Activated T-cell treated with anti-CD3 and anti-CD28 coated beads, Interleukin-2, amount 50 U/mL, for 4 hours (primary cell): ENCODE data around the gene NPB. TPM values are rescaled to one million over a fixed set of nuclear protein-coding genes. Genes with fewer than 3 reads are reported as not detected.

Experiments
- ATAC-seq, 2 donors: fragments of 200-7000 bp; cut with Tn5 transposase; one replicate each; pipeline ENCODE4 v1.10.0; 2021
- DNase-seq: peaks from one replicate; pipeline ENCODE4 v3.0.0-alpha.2; 2020
- H3K27me3 Mint-ChIP-seq: one replicate; pipeline ENCODE4 v1.8.0; 2021; ENCODE audit warnings: low read depth, mixed read lengths
- H3K36me3 Mint-ChIP-seq: one replicate; pipeline ENCODE4 v1.8.0; 2022; ENCODE audit warnings: mixed read lengths; ENCODE audit not compliant: insufficient read depth
- H3K4me1 Mint-ChIP-seq: one replicate; pipeline ENCODE4 v1.8.0; 2021; ENCODE audit warnings: low read depth, mixed read lengths
- H3K4me3 Mint-ChIP-seq: one replicate; pipeline ENCODE4 v1.8.0; 2021; ENCODE audit warnings: mild to moderate bottlenecking, moderate library complexity, mixed read lengths
- H3K9me3 Mint-ChIP-seq: one replicate; pipeline ENCODE4 v1.8.0; 2021; ENCODE audit warnings: mixed read lengths
- total RNA-seq, 3 donors: library from RNA; stranded (reverse); gene quantifications; one replicate each; pipeline ENCODE4 v1.2.1, GENCODE V29; 2021

The NPB gene
- total RNA-seq, 3 donors from 2014 or later, result 0.14 to 0.24 TPM; not detected in 1

DNA sequence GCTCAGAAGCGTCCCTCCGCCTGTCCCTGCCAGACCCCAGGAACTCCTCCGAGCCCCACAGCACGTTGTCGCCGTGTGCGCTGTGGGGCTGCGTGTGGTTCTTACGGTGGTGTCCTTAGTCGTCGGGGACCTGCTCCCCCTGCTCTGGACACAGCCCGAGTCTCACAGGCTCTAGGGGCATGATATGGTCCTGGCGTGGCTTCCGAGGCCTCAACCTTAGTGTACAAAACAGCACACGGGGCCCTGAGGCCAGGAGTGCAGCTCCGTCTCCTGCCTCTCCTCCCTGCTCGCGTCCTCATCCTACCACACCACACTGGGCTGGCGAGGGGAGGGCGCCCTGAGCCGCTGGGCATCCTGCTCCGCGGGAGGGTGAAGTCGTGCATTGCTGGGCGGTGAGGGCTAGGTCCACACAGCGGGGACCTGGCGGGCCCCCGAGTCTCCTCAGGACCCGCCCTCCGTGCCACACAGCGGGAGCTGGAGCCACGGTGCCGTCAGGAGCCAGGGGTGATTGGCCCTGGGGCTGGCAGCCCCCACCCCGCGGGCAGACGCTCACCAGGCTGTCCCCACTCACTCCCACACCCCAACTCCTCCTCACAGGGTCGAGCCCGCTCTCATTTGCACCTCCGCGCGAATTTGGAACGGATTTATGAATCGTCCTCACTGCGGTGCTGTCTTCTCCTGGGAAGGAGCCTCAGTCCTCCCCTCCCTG, 26.7 kb downstream of the NPB start:
- H3K9me3 Mint-ChIP-seq, result no peaks in the 10 kb centered on the region
- peaks cover 16% of the 10 kb centered on the region for H3K4me1 Mint-ChIP-seq
- ATAC-seq (no peak), DNase-seq (no peak)
- peaks cover 19% of the 10 kb centered on the region for H3K27me3 Mint-ChIP-seq
- H3K4me3 Mint-ChIP-seq, result peak overlapping the region; percentile 66
- peaks cover under 1% of the 10 kb centered on the region for H3K36me3 Mint-ChIP-seq

DNA sequence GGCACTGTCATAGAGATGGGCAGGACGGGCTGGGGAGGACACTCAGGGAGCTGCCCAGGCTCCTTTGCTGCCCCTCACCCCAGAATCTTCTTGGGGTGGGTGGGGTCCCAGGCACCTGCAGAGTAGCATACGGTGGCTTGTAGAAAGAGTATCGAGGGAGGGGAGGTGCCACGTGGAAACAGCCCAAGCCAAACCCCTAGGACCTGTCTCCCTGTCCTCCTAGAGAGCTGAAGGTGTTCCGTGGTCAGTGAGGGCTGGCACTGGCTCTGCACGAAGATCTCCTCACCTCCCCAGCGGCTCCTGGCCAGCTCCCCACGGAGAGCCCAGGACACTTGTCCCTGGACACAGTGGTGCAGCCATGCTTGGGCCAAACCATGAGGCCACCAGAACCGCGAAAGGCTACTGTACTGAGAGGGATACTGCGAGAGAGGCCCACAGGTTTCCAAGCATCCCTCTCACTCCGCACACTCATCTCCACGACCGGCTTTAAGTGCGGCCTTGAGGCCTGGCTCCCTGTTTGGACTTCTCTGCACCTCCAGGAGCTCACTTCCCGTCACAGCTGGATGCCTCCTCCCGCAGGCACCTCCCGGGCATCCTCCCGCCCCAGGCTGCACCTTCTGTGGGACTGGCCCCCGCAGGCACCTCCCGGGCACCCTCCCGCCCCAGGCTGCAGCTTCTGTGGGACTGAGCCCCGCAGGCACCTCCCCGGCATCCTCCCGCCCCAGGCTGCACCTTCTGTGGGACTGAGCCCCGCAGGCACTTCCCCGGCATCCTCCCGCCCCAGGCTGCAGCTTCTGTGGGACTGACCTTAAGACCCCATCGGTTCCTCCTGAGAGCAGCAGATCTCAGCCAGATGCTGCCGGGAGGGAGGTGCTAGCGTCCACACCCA, 27.5 kb downstream of the NPB start:
- no peak for ATAC-seq

DNA sequence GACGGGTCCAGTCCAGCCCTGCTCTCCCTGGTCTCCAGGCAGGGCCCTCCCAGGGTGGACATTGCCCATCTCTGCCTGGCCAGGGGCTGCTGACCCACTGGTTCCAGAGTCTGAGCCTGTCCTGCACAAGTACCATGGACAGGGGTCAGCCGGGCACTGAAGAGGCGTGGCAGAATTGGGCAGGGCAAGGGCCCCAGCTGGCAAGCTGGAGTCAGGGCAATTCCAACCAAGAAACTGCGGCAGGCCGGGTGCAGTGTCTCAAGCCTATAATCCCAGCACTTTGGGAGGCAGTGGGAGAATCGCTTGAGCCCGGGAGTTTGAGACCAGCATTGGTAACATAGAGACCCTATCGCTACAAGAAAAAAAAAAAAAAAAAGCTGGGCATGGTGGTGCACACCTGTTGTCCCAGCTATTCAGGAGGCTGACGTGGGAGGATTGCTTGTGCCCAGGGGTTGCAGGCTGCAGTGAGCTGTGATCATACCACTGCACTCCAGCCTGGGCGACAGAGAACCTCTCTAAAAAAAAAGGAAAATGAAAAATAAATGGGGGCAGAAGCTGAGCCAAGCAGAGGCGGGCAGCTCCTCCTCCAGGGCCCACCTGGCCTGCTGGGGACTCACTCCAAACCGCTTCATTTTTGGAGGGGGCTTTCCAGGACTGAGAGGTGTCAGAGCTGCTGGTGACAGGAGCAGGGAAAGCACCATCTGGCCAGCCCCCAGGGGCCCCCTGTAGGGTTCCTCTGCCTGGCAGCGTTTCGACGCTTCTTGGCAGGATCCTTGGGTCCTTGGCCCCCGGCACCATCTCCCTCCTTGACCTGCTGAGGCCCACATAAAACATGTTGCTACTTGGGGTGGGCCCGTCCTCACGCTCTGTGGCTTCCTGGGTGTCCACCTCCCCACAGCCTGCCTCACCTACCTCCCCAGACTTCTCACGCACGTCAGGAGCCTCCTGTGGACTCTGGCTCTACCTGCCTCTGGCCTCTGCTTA, 28.4 kb downstream of the NPB start:
- Mint-ChIP-seq H3K4me1 (peaks cover 9% of the 10 kb centered on the region), H3K27me3 (peaks cover 19% of the 10 kb centered on the region), H3K36me3 (peaks cover 9% of the 10 kb centered on the region), H3K9me3 (no peaks in the 10 kb centered on the region), H3K4me3 (no peak overlapping the region)
- ATAC-seq, result no peak
- DNase-seq, result no peak

More for the DNA sequence above, 27.5 kb downstream of the NPB start:
- peak overlapping the region; percentile 66 for H3K4me3 Mint-ChIP-seq
- peaks cover 19% of the 10 kb centered on the region for H3K27me3 Mint-ChIP-seq
- DNase-seq, result no peak
- H3K4me1 Mint-ChIP-seq, result peaks cover 12% of the 10 kb centered on the region
- peaks cover 5% of the 10 kb centered on the region for H3K36me3 Mint-ChIP-seq
- H3K9me3 Mint-ChIP-seq, result no peaks in the 10 kb centered on the region

DNA sequence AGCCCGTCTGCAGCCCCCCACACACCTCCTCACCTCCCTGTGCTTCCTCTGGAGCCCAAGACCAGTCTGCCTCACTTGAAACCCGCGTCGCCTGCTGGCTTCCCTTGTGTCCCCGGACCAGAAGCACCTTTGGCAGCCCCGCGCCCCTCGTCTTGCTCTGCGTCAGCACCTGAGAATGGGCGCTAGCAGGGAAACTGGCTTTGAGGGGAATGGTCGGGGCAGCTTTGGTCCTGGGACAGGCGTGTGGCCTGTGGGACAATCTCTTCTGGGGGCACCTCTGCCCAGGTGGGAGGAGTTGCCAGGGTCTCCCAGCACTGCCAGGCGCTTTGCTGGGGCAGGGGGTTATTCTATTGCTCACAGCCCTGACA, 29.1 kb downstream of the NPB start:
- Mint-ChIP-seq H3K4me3 (no peak overlapping the region), H3K36me3 (peaks cover 14% of the 10 kb centered on the region)

DNA sequence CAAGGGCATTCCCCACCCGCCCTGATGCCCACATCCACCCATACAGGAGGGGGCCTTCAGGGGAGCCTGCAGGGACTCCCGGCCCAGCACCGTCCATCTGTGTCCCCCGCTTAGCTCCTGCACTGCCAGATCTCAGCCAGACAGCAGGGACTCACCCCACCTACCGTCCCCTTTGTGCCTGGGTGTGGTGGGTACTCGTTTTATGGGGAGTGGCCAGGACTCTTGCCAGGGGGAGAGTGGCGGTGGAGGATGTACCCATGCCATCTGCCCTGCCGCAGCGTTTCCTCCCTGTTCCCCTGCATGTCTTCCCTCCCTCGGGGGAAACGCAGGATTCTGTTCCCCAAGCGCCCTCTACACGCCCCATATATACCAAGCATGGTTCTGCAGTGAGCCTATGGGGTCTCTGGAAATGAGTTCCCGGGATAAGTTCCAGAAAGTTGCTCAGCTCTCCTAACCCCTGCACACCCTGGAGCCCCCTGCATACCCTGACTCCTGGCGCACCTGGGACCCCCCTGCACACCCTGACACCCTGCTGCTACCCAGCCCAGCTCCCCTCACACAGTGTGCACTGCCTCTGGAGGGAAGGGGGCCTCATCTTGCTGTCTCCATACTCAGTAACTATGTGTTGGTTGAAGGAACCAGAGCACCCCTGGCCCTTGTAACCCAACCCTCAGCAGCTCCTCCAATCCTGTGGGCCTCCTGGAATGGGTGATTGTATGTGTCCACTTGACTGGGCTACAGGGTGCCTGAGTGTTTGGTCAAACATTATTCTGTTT, 29.7 kb downstream of the NPB start:
- ATAC-seq (no peak), DNase-seq (no peak)
- Mint-ChIP-seq H3K9me3 (no peaks in the 10 kb centered on the region), H3K27me3 (peaks cover 19% of the 10 kb centered on the region), H3K4me3 (no peak overlapping the region), H3K4me1 (peaks cover 5% of the 10 kb centered on the region), H3K36me3 (peaks cover 14% of the 10 kb centered on the region)

More for the DNA sequence above, 29.1 kb downstream of the NPB start:
- ATAC-seq (no peak), DNase-seq (no peak)
- Mint-ChIP-seq H3K27me3 (peaks cover 19% of the 10 kb centered on the region), H3K4me1 (peaks cover 5% of the 10 kb centered on the region), H3K9me3 (no peaks in the 10 kb centered on the region)

DNA sequence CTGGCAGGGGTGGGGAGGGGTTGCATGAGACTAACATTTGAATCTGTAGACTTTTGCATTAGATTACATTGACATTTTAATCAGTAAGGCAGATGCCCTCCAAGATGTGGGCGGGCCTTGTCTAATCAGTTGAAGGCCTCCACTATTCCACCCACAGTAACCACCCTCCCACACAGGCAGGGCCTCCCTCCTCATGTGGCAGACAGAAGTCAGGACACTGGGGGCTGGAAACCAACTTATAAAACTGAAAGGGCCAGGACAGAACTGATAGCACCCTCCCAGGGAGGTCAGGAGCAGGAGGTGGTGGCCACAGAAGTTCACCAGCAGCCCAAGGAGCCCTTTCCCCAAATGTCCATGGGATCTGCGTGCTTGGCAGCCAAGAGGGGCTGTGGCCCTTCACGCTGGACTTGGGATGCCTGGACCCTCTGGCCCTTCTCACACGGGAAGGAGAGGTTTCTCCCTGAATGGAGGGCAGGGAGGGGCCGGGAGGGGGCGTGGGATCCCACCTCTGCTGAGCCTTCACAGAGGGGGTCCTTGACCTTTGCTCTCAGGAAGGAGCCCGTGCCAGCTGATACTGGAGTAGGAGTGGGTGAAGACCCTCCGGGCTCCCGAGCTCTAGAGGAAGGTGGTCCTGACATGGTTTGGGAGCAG, 30.4 kb downstream of the NPB start:
- H3K9me3 Mint-ChIP-seq, result no peaks in the 10 kb centered on the region
- no peak for DNase-seq
- no peak for ATAC-seq

DNA sequence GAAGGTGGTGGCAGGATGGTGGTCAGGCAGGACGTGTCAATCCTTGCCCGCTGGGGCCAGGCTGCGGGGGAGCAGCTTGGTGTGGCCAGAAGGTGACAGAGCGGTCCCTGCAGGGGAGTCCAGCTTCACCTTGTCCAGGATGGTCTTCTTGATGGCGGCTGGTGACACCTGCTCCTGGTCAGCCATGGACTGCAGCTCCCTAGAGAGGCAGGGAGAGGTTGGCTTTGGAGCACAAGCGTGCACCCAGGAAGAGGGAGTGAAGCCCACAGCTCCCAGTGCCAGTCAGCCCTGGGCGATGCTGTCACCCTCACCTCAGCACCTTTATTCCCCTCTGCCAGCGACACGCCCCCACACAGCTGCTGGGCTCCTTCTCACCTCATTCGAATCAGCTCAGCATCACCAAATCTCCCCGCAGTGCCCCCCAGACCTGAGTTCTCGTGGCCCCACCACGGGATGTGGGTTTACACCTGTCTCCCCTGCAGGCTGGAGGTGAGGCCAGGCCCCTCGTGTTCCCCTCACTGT, 31.2 kb downstream of the NPB start:
- no peaks in the 10 kb centered on the region for H3K9me3 Mint-ChIP-seq
- ATAC-seq, result no peak
- H3K36me3 Mint-ChIP-seq, result peaks cover 14% of the 10 kb centered on the region
- H3K4me1 Mint-ChIP-seq, result peaks cover 10% of the 10 kb centered on the region
- peaks cover 19% of the 10 kb centered on the region for H3K27me3 Mint-ChIP-seq
- DNase-seq, result no peak
- H3K4me3 Mint-ChIP-seq, result no peak overlapping the region

More for the DNA sequence above, 30.4 kb downstream of the NPB start:
- no peak overlapping the region for H3K4me3 Mint-ChIP-seq
- H3K27me3 Mint-ChIP-seq, result peaks cover 19% of the 10 kb centered on the region
- H3K36me3 Mint-ChIP-seq, result peaks cover 14% of the 10 kb centered on the region
- peaks cover 5% of the 10 kb centered on the region for H3K4me1 Mint-ChIP-seq

DNA sequence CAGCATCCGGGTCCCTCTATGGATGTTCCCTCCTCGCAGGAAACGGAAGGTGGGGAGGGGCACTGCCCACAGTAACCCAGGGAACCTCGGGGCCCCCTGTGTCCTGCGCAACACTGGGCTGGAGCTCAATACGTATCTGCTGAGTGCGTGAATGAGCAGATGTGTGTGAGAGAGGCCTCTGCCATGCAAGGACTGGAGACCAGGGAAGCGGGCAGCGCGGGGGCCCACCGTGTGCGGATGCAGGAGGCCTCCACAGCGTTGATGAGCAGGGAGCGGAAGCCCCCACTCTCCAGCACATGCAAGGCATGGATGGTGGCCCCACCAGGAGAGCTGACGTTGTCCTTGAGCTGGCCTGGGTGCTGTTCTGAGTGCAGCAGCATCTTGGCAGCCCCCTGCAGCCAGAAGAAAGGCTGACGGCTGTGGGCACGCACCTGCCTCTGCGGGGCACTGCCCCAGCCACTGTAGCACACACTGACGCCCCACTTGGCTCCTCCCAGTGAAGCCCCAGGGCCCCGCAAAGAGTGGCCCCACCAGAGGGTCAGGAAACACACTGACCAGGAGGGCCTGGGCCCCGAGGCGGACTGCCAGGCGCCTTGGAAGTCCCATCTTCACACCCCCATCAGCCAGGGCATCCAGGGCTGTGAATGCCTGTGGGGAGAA, 32.2 kb downstream of the NPB start:
- Mint-ChIP-seq H3K27me3 (peaks cover 15% of the 10 kb centered on the region), H3K4me1 (peaks cover 10% of the 10 kb centered on the region), H3K36me3 (peaks cover 14% of the 10 kb centered on the region), H3K4me3 (no peak overlapping the region), H3K9me3 (no peaks in the 10 kb centered on the region)
- ATAC-seq (no peak), DNase-seq (no peak)

DNA sequence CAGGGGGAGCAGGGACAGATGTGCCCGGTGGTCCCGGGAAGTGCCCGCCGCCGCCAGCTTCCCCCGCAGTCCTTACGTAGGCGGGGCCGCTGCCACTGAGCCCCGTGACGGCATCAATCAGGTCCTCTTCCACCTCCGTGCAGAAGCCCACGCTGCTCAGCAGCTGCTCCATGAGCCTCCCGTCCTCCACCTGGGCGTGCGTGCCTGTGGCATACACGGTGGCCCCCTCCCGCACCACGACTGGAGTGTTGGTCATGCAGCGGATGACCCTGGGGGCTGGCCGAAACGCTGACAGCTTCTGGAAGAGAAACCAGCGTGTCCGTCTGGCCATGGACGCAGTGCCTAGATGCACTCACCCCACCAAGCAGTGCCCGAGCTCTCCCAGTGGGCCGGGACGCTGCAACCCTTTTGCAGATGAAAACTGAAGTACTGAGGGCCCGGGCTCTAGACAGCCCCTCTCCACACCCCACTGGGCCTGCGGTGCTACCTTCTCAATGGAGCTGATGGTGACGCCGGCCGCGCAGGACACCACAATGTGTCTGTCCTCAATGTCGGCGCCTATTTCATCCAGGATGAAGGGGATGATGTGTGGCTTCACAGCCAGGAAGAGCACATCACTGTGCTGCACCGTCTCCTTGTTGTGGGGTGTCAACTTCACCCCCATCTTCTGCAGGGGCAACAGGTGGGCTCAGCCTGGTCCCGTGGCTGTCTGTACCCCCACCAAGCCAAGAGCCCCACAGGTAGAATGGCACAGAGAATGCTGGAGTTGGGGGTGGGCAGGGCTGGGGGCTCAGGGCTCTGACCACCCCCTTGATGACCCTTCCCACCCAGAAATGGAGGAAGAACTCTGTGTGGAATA, 33.0 kb downstream of the NPB start:
- DNase-seq (no peak), ATAC-seq (no peak)
- peak overlapping the region; percentile 87 for H3K4me3 Mint-ChIP-seq
- no peaks in the 10 kb centered on the region for H3K9me3 Mint-ChIP-seq
- peaks cover 9% of the 10 kb centered on the region for H3K27me3 Mint-ChIP-seq
- peaks cover 10% of the 10 kb centered on the region for H3K4me1 Mint-ChIP-seq
- peaks cover 14% of the 10 kb centered on the region for H3K36me3 Mint-ChIP-seq

DNA sequence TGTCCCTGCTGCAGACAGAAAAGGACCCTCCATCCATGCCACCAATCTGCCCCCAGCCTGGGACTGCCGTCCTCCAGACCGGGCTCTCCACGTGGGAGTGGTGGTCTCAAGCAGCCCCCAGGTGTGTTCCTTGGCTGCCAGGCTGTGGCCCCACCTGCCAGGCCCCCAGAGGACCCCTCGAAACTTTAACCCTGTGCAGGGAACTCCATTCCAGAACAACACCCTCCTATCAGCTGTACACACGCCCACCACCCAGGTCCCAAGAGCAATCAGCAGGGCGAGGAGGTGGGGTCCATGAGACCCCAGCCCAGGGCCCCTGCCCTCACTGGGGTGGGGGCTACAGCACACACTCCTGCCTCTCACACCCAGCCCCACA, 33.7 kb downstream of the NPB start:
- peaks cover 14% of the 10 kb centered on the region for H3K36me3 Mint-ChIP-seq
- peak overlapping the region; percentile 87 for H3K4me3 Mint-ChIP-seq
- peaks cover 10% of the 10 kb centered on the region for H3K4me1 Mint-ChIP-seq
- peaks cover 11% of the 10 kb centered on the region for H3K27me3 Mint-ChIP-seq
- ATAC-seq (no peak), DNase-seq (no peak)
- H3K9me3 Mint-ChIP-seq, result no peaks in the 10 kb centered on the region

DNA sequence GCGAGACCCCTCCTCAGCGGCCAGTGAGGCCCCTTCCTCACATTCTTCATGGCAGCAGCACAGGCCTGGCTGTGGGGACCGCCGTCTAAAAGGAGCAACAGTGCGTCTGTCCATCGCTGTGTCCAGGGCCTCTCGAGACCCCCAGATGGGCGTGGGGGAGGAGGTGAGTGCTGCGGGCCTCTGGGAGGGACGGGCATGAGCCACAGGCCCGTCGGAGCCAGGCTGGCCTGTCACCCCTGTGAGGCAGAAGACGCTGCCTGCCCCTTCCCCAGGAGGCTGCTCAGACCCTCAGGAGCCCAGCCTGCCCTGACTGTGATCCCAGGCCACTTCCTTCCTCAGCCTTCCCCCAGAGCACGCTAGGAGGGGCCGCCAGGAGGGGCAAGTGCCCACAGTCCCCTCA, 37.2 kb downstream of the NPB start:
- Mint-ChIP-seq H3K4me3 (no peak overlapping the region), H3K27me3 (peaks cover 2% of the 10 kb centered on the region), H3K9me3 (no peaks in the 10 kb centered on the region), H3K4me1 (peaks cover 10% of the 10 kb centered on the region), H3K36me3 (peaks cover 9% of the 10 kb centered on the region)
- DNase-seq (no peak), ATAC-seq (no peak)

DNA sequence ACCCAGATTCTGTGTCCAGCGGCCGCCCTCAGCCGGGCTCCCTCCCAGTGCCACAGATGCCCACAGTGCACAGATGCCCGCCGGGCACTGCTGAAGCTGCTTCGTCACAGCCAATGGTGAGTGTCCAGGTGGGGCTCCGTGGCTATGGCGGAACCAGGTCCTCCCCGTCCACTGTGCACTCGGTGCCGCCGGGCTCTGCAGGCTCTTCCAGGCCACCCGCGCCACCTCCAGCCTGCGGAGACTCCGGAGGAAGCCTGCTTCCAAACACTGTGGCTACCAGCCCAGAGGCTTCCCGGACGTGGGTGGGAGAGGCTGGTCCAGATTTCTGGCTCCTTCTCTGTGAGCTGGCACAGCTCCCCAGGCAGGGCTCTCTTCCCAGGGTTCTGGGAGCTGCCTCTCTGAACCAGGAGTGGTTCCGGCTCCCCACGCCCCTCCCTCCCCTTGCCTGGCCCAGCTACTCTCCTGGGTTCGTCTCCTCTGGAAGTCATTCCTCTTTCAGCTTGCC, 37.9 kb downstream of the NPB start:
- DNase-seq (no peak), ATAC-seq (no peak)
- H3K27me3 Mint-ChIP-seq, result peaks cover 2% of the 10 kb centered on the region
- H3K36me3 Mint-ChIP-seq, result peaks cover 7% of the 10 kb centered on the region
- no peak overlapping the region for H3K4me3 Mint-ChIP-seq
- H3K9me3 Mint-ChIP-seq, result no peaks in the 10 kb centered on the region
- peaks cover 10% of the 10 kb centered on the region for H3K4me1 Mint-ChIP-seq
